Fibroblast of peridontal ligament (primary cell): ENCODE results near the gene SMIM5.
"Not testable (repeated sequence)": the region's sequence is repeated elsewhere in the genome, so short reads cannot be mapped to it uniquely, and the experiment has no call there.

Experiments
- DNase-seq: peaks from one replicate; pipeline ENCODE4 v3.0.0-alpha.2; 2010; ENCODE audit errors: extremely low read depth

Gene SMIM5

DNA sequence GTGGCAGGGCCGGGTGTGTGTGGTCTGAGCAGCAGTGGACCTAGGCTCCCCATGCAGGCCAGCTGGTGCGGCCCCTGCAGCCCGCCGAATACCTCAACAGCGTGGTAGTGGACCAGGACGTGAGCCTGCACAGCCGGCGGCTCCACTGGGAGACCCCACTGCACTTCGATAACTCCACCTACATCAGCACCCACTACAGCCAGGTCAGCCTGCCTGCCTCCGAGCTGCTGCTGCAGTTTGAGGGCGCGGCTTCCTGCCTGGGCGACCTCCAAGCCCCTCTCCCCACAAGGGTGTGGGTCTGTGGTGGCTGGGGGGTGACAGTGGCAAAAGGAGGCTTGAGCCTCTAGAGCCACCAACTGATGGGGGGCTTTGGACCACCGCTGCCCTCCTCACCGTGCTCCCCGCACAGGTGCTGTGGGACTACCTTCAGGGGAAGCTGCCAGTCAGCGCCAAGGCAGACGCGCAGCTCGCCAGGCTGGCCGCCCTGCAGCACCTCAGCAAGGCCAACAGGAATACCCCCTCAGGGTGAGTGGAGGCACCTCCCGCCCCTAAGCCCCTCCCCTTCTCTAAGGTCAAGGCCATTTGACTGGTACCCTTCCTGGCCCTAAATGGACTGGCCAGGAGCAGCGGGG, 8.4 kb upstream of the SMIM5 start:
- no peak for DNase-seq

DNA sequence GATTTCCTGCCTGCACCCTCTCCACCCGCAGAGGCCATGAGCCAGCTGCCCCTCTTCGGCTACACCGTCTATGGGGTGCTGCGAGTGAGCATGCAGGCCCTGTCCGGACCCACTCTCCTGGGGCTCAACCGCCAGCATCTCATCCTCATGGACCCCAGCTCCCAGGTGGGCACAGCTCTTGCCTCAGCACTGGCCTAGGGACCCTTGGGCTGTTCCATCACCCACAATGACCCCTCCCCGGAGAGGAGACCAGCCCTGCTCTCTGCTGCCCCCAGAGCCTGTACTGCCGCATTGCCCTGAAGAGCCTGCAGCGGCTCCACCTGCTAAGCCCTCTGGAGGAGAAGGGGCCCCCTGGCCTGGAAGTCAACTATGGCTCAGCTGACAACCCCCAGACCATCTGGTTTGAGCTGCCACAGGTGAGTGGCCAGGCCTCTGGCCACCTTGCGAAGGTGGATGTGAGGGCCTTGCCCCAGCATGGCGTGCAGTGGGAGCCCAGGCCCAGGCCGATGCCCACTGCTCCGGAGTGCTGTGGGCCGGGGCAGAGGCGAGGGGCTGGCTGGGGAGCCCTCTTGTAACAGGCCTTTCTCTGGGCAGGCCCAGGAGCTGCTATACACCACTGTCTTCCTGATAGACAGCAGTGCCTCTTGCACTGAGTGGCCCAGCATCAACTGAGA, 7.3 kb upstream of the SMIM5 start:
- DNase-seq = no peak

DNA sequence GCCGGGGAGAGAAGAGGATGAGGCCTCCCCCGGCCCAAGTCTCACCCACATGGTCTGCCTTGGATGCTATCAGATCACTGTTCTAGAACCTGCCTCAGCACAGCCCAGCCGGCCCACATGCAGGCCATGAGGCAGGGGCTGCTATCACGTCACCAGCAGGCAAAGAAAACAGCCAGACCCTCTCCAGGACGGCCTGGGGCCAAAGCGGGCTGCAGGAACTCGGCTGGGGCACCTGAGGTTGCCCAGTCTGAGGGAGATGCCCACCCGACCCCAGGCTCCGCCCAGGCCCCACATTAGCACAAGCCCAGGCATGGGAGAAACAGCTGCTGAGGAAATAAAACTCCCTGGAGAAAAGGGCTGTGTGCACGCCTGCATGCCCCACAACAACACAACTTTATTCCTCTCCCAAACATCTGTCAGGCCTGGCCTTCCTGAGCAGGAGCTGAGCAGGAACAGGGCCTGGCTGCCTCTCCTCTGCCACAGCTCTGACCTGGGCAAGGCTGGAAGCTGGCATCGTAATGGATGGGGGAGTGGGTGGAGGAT, 6.7 kb upstream of the SMIM5 start:
- no peak for DNase-seq

DNA sequence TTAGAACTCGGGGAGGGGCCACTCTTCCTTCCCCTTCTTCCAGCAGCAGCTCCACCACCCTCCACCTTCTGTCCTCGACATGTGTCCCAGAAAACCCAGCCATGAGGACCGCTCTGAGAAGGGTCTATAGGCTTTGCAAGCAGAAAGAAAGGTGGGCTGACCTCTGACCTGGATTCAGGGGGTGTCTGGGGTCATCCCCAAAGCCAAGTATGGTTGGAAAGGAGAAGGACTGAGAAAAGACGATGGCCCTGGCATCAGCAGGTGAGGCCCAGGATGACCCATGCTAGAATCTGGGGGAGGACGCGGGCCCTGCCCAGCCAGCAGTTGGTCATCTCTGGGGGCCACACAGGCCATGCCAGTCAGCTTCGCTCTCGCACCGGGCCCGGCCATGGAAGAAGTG, 6.1 kb upstream of the SMIM5 start:
- DNase-seq = no peak

DNA sequence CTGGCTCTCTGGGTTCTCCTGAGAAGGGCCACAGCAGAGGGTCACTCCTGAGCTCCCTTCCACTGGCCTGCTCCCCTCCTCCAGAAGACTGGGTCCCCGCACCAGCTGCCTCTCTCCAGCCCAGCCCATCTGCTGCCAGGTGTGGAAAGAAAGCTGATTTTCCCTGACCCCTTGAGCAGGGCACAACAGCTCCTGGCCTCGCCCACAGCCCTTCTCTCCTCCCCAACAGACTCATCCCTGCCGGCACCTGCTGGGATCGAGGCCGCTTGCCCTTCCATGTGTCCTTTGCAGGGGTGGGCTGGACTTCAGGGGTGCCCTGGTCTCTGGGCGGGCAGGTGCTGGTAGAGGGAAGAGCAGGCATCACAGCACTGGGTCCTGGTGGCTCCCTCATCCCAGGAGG, 4.8 kb upstream of the SMIM5 start:
- DNase-seq = no peak

DNA sequence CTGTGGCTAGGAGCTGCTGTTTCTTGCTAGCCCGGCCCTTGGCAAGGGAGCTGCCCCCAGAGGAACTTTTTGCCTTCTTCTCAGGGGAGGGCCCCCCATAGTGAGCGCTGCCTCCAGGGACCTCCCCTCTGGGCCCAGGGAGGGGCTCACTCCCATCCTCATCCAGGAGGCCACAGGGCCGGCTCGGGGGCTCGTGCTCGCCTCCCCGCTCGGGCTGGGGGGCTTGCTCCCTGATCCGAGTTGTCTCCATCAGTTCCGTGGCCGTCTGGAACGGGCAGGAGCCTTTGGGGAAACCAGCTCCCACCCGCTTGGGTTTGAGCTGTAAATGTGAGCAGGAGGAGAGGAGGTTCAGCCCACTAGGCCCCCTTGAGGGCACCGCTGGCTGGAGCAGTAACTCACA, 4.1 kb upstream of the SMIM5 start:
- DNase-seq = no peak

DNA sequence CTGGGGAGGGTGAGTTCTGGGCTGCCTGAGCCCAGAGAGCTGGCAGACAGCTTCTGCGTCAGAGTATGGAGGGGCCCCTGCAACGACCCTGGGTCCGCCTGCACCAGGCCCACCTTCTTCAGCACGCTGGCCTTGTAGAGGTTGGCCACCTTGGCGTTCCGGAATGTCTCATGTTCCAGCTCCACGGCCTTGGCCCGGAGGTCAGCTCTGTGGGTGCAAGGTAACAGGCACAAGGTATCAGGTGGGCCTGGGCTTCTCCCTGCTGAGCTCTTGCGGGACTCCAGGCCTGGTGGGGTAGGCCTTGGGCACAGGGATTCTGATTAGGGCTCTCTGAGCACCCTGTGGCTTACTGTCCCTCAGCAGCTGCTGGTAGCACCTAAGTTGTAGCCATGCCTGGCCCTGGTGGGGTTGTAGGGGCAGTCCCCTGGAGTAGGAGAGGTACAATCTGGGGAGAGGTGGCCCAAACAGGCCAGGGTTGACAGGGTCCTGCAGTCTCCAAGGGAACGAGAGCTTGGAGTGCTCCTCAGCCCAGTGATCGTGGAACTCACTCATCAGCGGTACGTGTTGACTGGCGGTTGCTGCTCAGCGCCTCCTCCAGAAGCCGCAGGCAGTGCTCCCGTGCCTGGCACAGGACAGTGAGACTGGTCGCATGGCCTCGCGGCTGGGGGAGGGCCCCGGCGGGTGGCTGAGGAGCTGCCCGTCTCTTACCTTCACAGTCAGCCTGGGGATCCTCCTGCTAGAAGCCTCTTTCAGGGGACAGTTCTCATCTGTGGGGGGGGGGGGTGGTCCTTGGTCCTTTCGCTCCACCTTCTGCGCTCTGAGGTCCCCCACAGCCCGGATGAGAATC, 2.9 kb upstream of the SMIM5 start:
- DNase-seq = no peak

DNA sequence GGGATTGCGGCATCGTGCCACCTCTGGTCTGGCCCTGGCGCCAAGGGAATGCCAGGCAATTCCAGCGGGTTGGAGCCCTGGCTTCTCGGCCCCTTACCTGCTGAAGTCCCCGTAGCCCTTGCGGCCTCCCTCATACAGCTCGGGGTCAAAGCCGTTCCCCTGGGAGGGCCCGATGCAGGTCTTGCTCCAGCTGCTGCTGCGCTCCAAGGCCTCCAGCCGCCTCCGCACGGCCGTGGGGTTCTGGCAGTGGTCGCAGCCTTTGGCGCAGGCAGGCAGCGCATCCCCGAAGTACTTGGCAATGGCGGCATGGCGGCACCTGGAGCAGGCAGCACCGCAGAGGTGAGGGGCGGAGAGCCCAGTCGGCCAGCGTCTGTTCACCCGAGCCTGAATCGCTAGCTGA, 1.9 kb upstream of the SMIM5 start:
- DNase-seq = no peak

DNA sequence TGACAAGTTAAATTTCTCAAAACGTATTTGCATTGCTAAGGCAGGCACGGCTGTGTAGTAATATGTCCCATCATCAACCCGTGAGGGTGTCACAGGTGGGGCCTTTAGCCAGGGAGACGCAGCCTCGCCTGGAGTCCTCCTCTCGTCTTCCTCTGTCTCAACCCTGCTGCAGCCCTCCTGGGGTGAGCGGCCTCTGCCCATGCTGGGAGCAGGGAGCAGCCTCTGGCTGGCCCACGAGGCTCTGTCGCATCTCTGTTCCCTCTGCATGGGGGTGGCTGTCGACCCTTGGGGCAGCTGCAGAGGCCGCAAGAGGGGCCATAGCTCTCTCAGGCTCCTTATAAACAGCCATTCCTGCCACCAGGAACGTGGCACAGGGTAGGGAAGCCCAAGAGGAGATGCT, 806 bp upstream of the SMIM5 start:
- no peak for DNase-seq

DNA sequence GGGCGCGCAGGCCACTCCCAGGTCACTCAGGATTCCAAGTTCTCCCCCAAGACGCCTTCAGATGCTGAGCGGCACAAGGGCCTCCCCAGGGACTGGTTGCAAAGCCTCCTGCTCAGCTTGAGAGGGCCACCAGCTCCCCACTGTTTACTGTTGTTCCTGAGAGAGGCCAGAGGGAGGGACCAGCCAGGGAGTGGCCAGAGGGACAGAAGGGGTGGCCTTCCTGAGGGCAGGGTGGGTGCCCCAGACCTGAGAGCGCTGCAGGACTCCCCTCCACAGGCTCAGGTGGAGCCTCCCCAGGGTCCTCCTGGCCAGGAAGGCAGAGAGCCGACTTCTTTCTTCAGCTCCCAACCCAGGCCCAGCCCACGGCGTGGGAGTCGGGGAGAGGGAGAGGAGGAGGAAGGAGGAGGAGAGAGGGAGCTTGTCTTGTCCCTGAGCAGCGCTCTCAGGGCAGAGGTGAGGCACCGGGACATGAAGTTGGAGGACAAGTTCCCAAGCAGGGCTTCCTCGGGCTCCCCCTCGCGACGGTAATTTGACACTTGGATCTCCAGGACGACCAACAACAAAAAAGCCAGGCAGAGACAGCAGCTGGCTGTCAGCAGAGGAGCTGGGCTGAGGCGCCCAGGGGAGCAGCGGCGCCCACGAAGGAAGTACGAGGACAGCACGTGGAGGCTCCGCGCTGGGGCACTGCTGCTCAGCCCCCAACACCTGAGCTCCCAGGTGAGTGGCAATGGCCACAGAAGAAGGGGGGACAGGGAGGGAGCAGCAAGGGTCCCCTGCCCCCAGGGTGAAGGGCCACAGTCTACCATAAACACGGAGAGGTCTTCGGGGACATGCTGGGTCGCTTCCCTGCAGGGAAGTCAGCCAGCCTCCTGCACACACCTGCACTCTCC, 497 bp downstream of the SMIM5 start:
- peak; percentile 86 for DNase-seq

DNA sequence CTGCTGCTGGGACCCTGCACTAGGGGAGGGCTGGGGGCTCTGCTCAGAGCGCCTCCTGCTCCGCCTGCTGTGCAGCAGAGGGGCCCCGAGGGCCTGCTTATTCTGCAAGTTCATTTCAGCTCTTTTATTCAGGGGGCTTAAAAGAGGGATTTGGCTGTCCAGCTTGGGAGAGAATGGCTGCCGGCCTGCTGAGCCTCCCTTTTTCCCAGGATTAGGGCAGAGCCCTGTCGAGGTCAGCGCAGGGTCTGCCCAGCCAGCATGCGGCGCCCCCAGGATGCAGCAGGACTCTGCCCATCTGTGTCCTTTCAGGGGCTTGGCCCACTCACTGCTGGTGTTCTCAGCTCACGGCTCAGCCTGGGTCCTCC, 1.1 kb downstream of the SMIM5 start:
- no peak for DNase-seq

DNA sequence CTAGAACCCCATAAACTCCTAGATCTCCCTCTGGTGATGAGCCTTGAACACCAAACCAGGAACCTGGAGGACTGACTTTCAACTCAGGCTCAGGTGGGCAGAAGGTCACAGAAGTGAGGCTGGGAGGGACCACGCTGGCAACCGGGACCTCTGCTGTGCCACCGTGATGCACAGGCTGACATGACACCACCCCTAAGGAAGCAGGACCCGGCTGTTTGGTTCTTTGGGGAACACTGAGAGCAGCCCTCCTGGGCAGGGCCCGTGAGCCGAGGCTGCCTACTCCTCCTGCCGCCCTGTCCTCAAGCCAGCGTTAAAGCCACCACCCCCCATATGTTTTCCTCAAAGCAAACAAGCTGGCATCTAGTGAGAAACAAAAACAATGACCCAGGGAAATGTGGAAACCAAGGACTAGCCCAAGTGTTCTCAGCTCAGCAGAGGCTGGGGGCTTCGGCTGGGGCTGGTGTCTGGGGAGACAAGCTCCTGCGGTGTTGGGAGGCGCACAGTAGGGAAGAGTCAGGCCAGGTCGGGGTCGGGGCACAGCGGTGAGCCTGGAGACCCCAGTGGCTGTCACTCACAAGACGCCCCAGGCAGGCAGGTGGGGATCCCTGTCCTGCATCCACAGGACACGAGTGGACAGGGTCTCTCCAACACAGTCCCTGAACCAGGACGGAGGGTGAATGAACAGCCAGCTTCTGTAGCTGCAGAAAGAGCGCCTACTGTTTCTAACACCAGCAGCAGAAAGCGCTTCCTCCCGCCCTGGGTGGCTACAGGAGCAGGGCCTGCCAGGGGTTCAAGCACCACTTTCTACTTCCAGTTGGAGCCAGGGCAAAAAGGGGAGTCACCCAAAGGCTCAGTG, 1.7 kb downstream of the SMIM5 start:
- no peak for DNase-seq

DNA sequence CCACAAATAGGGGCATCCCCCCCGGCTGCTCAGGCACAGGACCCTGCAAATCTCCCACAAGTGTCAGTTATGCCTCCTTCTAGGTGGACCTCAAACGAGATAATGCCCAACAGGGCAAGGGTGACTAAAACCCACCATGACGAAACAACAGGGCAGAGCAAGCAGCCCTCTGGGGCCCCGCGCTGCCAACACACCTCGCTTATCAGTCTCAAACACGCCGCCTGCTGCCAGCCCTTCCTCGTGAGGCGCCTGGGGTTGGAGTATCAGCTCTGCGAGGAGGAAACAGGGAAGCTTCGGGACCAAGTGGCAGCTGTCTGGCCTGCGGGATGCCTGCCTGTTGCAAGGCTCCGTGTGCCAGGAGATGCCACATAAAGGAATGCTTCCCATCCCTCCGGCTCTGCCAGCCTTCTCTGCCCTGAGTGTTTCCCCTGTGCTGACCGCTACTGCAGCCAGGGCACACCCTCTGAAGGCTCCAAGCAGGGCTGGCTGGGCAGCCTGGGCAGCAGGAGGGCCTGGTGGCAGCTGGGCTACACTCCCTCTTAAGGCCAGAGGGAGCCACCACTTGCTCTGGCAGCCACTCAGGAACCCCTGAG, 2.5 kb downstream of the SMIM5 start:
- no peak for DNase-seq

DNA sequence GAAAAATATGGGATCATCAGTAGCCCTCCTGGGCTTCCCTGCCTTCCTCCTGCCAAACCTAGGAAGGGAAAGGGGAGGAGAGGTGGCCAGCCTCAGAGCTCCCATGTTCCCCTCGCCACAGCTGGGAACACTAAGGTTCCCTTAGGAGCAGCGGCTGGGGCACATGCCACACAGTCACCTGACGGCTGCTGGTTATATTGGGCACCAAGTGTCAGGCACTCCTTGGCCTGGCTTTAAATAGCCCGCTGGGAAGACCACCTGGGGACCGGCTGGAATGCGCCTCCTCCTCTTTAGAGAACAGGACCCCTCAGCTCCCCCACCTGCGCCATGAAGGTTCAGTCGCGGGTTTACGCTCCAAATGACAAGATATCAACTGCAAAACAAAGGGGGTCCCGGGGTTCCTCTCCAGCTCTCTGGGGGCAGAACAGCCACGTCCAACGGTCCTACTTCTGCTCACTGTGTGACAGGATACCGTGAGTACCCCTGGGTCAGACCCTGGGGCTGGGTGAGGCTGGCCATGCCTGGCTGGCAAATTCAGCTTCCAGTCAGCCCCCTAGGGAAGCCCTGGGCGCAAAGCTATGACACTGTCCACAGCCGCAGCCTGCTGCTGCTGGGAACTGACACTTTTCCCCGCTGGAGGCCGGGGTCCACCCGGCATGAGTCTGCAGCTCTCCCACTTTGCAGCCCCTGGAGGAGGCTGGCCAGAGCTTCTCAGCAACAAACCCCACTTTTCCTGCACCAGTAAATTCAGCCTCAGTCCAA, 3.3 kb downstream of the SMIM5 start:
- no peak for DNase-seq

DNA sequence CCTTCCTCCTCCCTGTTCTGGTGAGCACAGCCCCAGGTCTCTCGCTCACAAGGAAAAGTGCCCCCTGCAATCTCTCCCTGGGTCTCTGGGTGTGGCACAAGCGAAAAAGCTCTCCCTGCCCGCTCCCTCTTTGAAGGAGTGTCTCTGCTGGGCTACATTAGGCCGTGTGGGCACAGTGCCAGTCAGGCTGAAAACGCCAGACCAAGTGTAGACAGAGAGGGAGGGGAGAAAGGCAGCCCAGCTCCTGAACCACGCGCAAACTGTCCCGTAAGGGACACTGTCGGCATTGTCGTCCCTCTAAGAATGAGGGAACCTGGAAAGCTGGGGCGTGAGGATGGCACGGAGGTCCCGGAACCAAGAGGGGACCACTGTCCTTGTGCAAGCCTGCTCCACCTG, 3.9 kb downstream of the SMIM5 start:
- DNase-seq = no peak

DNA sequence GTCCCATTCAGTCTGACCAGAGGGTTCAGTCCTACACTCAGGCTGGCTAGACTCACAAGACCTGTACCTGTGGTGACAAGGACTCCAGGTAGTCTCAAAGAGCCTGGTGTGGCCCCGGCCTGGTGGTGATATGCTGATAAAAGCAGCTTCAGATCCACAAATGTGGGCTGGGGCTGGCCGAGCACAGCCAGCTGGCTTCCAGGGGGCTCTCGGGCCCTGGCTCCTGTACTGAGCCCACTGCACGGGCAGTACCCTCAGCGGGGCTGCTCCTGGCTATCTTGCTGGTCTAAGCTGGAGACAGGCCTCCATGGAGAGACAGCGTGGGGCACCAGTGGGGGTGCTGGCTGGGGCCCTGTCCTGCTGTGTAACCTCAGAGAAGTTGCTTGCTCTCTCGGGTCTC, 4.3 kb downstream of the SMIM5 start:
- no peak for DNase-seq

DNA sequence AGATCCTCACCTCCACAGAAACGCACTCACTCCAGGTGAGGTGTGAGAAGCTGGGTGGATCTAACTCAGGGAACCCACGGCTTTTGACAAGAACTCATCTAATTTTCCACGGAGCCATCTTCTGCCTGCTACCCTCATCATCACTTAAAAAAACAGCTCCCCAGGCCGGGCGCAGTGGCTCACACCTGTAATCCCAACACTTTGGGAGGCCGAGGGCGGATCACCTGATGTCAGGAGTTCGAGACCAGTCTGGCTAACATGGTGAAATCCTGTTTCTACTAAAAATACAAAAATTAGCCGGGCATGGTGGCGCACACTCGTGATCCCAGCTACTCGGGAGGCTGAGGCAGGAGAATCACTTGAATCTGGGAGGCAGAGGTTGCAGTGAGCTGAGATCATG, 4.8 kb downstream of the SMIM5 start:
- DNase-seq = not testable (repeated sequence)

DNA sequence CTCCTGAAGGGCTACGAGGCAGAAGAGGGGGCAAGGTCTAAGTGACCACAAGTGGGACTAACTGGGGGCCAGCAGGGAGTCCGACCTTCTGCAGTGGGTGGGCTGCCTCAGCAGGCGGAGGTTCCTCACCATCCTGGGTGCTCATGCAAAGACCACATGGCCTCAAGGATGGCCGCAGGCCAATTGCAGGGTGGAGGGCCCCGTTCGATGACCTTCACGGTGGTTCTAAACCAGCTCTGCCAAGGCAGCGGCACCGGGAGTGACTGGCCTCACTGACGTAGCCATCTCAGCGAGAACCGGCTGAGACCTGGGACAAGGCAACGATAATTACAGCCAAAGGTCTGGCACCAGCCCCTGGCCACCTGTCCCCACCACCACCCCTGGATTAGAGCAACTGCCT, 5.7 kb downstream of the SMIM5 start:
- DNase-seq = no peak

DNA sequence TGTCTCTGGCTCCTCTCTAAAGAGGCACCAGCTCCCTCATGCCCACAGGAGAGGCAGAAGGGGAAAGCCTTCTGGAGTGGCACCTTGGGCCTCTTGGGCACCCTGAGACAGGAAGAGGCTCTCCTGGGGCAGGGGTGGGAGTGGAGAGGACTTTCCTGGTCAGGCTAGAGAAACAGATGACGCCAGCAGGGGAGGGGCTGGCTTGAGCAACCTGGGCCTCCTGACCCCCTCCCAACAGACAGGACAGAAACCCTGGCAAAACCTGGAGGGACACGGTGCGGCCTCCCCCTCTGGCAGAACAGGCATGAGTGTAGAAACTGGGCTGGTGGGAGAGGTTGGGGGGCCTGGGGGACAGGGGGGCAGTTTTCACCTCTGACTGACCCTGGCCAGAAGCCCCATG, 6.1 kb downstream of the SMIM5 start:
- no peak for DNase-seq
